GM19351 (cell line): ENCODE data around the gene FOXP1.

Experiments
- ATAC-seq: cut with Tn5 transposase; IDR thresholded peaks from one replicate; pipeline ENCODE4 v1.9.1; 2021; ENCODE audit warnings: mild to moderate bottlenecking, moderate library complexity; ENCODE audit not compliant: unreplicated experiment

The FOXP1 gene

GRCh38 chr3:71583566-71584393 is at the start of gene FOXP1:
Gene FOXP1 (minus strand): TSS chr3:71583728. CDS start chr3:71198381, 385,347 bp downstream.
- ATAC-seq = peak; percentile 50

DNA sequence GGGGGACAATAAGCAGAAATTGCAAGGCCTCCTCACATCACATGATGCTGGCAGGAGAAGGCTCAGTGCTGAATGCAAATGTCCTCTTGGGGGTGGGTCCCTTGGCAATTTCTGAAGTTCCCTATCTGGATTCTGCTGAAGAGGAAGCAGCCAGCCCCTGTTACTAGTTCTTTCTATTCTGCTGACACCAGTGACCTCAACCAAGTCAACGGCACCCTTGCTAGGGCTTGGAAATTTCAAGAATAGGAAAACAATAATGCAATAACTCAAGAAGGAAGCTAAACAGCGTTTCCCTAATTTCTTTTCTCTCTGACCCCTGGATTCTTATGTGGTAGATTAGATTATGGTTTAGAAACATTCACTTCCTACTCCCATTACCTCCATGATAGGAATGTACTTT is 46.2 kb upstream of the FOXP1 start:
- ATAC-seq = no peak

GRCh38 chr3:71629289-71629688 is 45.8 kb upstream of the FOXP1 start:
- ATAC-seq = no peak

DNA sequence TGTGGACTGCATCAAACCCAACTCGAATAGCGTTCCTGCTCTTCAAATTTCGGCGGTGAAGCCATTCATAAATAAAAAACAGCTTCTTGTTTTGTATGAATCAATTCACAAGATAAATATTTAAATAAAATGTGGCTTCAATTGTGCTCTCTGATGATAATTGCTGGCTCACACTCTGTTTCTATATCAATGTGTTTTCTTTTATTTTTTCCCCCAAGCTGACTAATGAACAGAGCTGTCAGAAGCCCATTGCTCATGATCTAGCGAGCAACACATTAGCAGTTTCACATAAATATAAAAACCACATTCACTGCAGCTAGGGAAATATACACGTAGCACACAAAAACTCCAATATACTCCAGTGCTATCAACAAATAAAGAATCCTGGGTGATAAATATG is 45.0 kb upstream of the FOXP1 start:
- no peak for ATAC-seq

DNA sequence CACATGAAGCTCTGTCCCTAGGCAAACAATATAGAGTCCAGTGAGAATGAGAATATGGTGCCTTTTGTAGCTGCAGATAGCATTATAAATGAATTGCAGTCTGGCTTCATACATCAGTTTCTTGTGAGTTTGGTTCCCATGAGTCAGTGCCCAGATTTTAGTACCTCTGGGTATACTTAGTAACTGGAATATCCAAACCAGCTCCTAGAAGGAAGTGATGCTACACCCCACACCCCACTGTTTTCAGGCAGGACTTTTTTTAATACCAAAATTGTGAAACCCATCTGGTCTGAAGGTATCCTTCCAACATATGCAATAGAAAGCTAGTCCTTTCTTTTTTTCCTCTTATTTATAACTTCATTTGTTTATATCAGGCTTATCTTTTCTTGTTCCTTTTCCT is 42.1 kb upstream of the FOXP1 start:
- no peak for ATAC-seq

DNA sequence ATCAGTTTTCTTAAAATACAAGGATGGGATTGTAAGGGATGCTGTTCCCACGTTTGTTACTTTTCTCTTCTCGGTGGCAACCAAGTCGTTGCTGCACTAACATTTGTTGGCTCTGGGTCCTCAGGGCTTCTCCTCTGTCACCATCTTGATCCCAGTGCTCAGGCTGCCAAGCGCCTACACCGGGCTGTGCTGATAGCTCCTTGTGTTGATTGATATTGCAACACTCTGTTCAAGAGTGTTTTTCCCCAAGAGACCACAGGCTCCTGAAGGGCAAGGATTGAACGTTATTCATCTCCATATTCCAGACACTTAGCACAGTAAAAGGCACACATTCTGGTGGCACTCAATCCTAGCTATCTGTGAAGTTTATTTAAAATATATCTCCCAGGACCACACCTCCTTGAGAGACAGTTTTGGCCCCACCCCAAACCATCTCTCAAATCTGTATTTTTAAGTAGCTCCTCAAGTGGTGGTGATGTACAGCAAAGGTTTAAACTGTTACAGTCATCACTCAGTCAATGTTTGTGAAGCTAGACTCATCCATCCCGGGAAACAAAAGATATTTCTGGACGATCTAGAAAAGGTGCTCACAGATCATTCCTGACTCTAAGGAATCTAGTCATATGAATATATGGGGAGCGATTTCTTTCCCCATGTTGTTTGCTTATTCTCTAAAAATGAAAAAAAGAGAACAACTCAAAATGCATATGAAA is 38.5 kb upstream of the FOXP1 start:
- no peak for ATAC-seq

- no peak for ATAC-seq
Observed at GRCh38 chr3:71618538-71618937, 35.0 kb upstream of the FOXP1 start.

DNA sequence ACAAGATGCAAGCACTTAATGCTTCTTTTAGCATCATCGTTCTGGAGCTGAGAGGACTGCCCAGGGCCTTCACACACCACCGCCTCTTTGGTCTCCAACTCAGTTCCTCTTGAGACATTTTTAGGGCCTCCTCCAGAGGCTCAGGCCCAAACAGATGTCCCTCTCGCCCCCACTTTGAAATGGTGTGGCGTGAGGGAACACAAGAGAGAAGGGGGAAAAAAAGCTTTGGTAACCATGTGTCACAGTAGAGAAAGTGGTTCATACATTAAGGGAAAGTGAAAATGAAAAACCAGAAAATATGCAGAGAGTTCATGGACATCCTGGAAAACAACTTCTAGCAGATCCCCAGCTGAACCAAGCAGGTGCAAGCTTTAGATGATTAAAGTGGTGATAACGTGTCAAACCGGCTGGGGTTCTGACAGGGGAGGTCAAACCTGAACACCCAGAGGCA is 33.1 kb upstream of the FOXP1 start:
- ATAC-seq = no peak

- no peak for ATAC-seq
Observed at GRCh38 chr3:71614869-71615268, 31.3 kb upstream of the FOXP1 start.

- no peak for ATAC-seq
Observed at GRCh38 chr3:71614426-71614825, 30.9 kb upstream of the FOXP1 start.

DNA sequence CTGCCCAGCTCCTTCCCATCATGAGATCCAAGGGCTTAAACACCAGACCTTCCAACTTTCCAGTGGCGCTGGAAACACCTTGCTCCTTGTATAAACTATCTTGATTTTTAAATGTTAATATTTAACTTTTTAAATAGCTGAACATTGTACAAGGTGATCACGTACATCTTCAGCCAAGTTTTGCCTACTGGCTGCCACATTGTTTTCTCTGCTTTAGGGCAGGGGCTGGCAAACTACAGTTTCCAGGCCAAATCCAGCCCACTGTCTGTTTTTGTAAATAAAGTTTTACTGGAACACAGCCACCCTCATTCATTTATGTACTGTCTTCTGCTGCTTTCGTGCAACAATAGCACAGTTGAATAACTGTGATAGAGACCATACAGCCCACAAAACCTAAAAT is 27.6 kb upstream of the FOXP1 start:
- no peak for ATAC-seq

- ATAC-seq = no peak
Observed at GRCh38 chr3:71607364-71607763, 23.8 kb upstream of the FOXP1 start.

GRCh38 chr3:71606582-71606981 is 23.1 kb upstream of the FOXP1 start:
- no peak for ATAC-seq

GRCh38 chr3:71602256-71602655 is 18.7 kb upstream of the FOXP1 start:
- ATAC-seq = no peak

- ATAC-seq = no peak
Observed at GRCh38 chr3:71601811-71602210, 18.3 kb upstream of the FOXP1 start.

DNA sequence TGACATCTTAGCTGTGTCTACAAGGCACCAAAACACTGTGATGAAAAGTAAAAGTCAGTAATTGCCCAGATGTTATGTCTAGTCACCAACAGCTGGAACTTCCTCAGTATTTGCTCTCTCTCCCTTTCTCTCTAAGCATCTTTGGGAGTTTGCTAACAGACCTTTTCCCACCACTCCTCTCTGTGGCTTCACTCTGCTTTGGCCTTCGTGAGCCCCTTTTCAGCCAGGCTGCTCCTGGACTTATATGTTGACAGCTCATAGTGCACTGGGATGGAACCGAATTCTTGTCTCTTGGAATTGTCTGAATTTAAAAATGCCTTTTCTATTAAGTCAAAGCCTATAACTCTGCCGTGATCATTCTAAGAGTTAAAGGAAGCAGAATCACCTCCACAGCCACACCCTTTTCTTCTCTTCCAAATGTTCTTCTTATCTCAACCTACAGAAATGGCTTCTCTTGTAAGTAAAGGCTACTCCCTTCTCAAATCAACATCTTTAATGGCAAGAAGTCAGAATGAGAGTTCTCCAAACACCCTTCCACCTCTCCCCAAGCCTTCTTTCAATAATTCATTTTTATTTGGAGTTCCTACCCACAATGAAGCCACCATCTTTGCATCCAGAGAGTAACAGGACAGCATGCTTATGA is 17.2 kb upstream of the FOXP1 start:
- ATAC-seq = no peak

DNA sequence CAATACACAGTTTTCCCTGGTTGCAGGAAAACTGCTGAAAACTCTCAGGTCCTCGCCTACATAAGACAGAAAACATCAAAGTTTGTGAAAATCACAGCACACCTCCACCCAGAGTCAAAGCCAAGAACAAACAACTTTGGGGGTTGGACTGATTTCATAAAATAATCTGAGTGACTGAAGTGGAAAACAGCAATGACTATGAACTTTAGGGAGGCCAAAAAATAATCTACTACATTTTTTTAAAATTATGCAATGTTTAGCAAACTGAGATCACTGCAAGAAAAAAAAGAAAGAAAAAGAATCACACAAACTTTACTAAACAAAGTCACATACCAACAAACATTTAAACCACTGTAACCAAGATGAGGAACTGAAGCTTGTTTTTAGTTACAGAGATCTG is 15.9 kb upstream of the FOXP1 start:
- ATAC-seq = no peak

DNA sequence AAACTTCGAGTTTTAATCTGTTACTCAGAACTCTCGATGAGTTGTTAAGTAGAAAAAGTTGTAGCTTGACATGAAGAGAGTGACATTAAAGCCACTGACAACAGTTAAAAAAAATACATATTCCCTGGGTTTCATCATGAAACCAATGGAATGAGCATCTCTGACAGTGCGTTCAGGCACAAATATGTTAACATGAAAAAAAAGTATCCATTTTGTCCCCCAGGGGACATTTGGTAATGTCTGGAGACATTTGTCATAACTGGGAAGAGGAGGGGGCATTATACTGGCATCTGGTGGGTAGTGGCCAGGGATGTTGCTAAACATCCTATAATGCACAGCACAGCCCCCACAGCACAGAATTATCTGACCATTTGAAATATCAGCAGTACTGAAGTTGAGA is 14.8 kb upstream of the FOXP1 start:
- no peak for ATAC-seq

GRCh38 chr3:71597286-71597685 is 13.8 kb upstream of the FOXP1 start:
- ATAC-seq = no peak

DNA sequence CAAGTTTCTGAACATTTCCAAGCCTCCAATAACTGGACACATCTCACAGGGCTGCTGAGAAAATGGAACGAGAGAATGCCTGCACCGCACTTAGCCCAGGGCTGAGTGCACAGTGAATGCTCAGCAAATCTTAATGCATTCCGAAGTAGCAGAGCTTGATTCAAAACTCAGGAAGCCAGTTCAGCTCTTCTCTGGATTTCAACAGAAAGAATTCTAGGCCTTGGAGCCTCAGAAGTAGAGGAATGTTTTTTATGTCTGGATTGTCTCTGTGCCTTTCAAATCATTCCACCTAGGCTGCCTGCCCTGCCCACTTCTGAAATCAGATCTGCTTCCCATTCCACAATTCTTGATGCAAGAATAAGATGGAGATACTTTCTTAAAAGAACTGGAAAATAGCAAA is 9.6 kb upstream of the FOXP1 start:
- no peak for ATAC-seq

GRCh38 chr3:71591101-71591500 is 7.6 kb upstream of the FOXP1 start:
- no peak for ATAC-seq

DNA sequence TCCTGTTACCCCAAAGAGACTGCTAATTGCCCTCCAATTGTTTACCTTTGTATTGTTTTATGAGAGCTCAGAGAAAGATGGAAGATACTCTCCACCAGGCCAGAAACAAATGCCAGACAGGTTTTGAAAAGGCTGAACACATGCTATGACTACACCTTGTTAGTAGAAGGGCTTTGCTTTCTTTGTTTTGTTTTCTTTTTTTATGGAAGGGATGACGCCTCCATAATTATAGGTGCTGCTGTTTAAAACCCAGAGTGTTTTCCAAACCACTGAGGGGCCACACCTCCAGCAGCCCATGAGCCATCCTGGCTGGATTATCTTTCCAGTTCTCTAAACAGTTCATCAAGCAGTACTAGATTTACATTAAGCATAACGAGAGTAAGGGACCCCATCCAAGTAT is 5.6 kb upstream of the FOXP1 start:
- ATAC-seq = no peak
